Lower leg skin (tissue), 3 donors: ENCODE measurements around the gene MAPK4.

Experiments
- CTCF ChIP-seq, 3 donors: fragments of 450-650 bp; IDR thresholded peaks; one replicate each; pipeline ENCODE4 v1.5.1; 2016; ENCODE audit warnings: antibody characterized with exemption in 3 of 3, mild to moderate bottlenecking in 3 of 3, moderate library complexity in 2 of 3
- POLR2A ChIP-seq, 2 donors: fragments of 450-650 bp; IDR thresholded peaks; one replicate each; pipeline ENCODE4 v1.6.1; 2016 to 2017; ENCODE audit warnings: antibody characterized with exemption in 2 of 2, mild to moderate bottlenecking in 1 of 2, moderate library complexity in 1 of 2

- TF ChIP-seq CTCF (IDR thresholded peaks at IDR 0.05) (no peak), POLR2A (IDR thresholded peaks at IDR 0.05) (no peak)
These were observed 170.1 kb downstream of the MAPK4 start for GRCh38 chr18:50729986-50730385.
